HG02798 (cell line): ENCODE results near the gene KRT7.
"Not testable (repeated sequence)": the region's sequence is repeated elsewhere in the genome, so short reads cannot be mapped to it uniquely, and the experiment has no call there.

ENCODE experiments used
- ATAC-seq: cut with Tn5 transposase; IDR thresholded peaks from one replicate; pipeline ENCODE4 v1.9.1; 2021; ENCODE audit warnings: mild to moderate bottlenecking; ENCODE audit not compliant: unreplicated experiment, poor library complexity

Gene KRT7

GRCh38 chr12:52268212-52268611 lies 35.2 kb downstream of the KRT7 start:
- ATAC-seq: no peak

- ATAC-seq: no peak
Measured at GRCh38 chr12:52270541-52271070, 37.6 kb downstream of the KRT7 start.

GRCh38 chr12:52271158-52271557 lies 38.1 kb downstream of the KRT7 start:
- no peak for ATAC-seq

- no peak for ATAC-seq
Measured at GRCh38 chr12:52274521-52275120, 41.6 kb downstream of the KRT7 start, which contains the start of gene KRT86. TSS of gene KRT86 (plus strand) at chr12:52274645. CDS start at chr12:52301917, 27,272 bp downstream.

- ATAC-seq: no peak
Measured at GRCh38 chr12:52275686-52276085, 42.6 kb downstream of the KRT7 start.

- no peak for ATAC-seq
Measured at GRCh38 chr12:52277486-52278245, 44.6 kb downstream of the KRT7 start.

GRCh38 chr12:52278575-52279421 lies 45.8 kb downstream of the KRT7 start:
- ATAC-seq: peak; percentile 87

- ATAC-seq: no peak
Measured at GRCh38 chr12:52279422-52280318, 46.6 kb downstream of the KRT7 start.

GRCh38 chr12:52280319-52280795 lies 47.3 kb downstream of the KRT7 start:
- no peak for ATAC-seq

- no peak for ATAC-seq
Measured at GRCh38 chr12:52280796-52281560, 47.9 kb downstream of the KRT7 start.

GRCh38 chr12:52284562-52285171 lies 51.6 kb downstream of the KRT7 start:
- no peak for ATAC-seq

GRCh38 chr12:52285172-52285745 lies 52.2 kb downstream of the KRT7 start:
- no peak for ATAC-seq

- ATAC-seq: no peak
Measured at GRCh38 chr12:52285851-52286530, 52.9 kb downstream of the KRT7 start.

GRCh38 chr12:52286857-52287785 lies 54.1 kb downstream of the KRT7 start:
- ATAC-seq: not testable (repeated sequence)

- peak; percentile 75 for ATAC-seq
Measured at GRCh38 chr12:52287816-52288805, 55.1 kb downstream of the KRT7 start.
